Adrenal gland (tissue), 5 donors: ENCODE data around the gene DNAL1.

Source experiments
- CTCF ChIP-seq, 6 experiments: fragments of 450-650 bp in 4 of 6; fragments of 200-600 bp in 2 of 6; sonication (generic) in 1 of 6; IDR thresholded peaks; 1 replicate in 5 of 6; 2 replicates in 1 of 6; pipeline versions ENCODE4 v1.5.1 to v1.8.0; 2016 to 2021; ENCODE audit warnings: antibody characterized with exemption in 6 of 6, mild to moderate bottlenecking in 2 of 6, moderate library complexity in 1 of 6
- POLR2A ChIP-seq, 2 donors: fragments of 450-650 bp; IDR thresholded peaks; one replicate each; pipeline ENCODE4 v1.6.1; 2017; ENCODE audit warnings: antibody characterized with exemption in 2 of 2, mild to moderate bottlenecking in 2 of 2, moderate library complexity in 1 of 2
- donor health status: DM: no; HTN: no; CAD: no.

GRCh38 chr14:73713803-73714655 lies 69.2 kb downstream of the DNAL1 start, which contains the start of gene PNMA1:
- TF ChIP-seq CTCF (IDR thresholded peaks at IDR 0.05) (peak in 1 of 6 experiments; percentile 4), POLR2A (IDR thresholded peaks at IDR 0.05) (peak; percentile 88 to 89)
